ENCODE results near the gene MFGE8.
"Not testable (repeated sequence)": the region's sequence is repeated elsewhere in the genome, so short reads cannot be mapped to it uniquely, and the experiment has no call there.

The MFGE8 gene

GRCh38 chr15:88913017-88913849, at the start of gene MFGE8:
MFGE8 (minus strand) TSS chr15:88913379; CDS start chr15:88913319, 60 bp downstream.
- DNase-seq: no peak

- no peak for DNase-seq
Measured at GRCh38 chr15:88959445-88959844, 46.3 kb upstream of the MFGE8 start.

GRCh38 chr15:88956906-88957305, 43.7 kb upstream of the MFGE8 start:
- DNase-seq: no peak

GRCh38 chr15:88956263-88956662, 43.1 kb upstream of the MFGE8 start:
- no peak for DNase-seq

- no peak for DNase-seq
Measured at GRCh38 chr15:88954431-88955277, 41.5 kb upstream of the MFGE8 start.

GRCh38 chr15:88950600-88951160, 37.5 kb upstream of the MFGE8 start:
- DNase-seq: no peak

GRCh38 chr15:88949734-88950400, 36.7 kb upstream of the MFGE8 start:
- no peak for DNase-seq

- no peak for DNase-seq
Measured at GRCh38 chr15:88940110-88940675, 27.0 kb upstream of the MFGE8 start.

- DNase-seq: no peak
Measured at GRCh38 chr15:88939486-88939806, 26.3 kb upstream of the MFGE8 start.

- no peak for DNase-seq
Measured at GRCh38 chr15:88938802-88939485, 25.8 kb upstream of the MFGE8 start.

- DNase-seq: not testable (repeated sequence)
Measured at GRCh38 chr15:88934449-88934848, 21.3 kb upstream of the MFGE8 start.

GRCh38 chr15:88932875-88933330, 19.7 kb upstream of the MFGE8 start:
- no peak for DNase-seq

- DNase-seq: no peak
Measured at GRCh38 chr15:88932271-88932874, 19.2 kb upstream of the MFGE8 start.

GRCh38 chr15:88930579-88930978, 17.4 kb upstream of the MFGE8 start:
- no peak for DNase-seq

- not testable (repeated sequence) for DNase-seq
Measured at GRCh38 chr15:88929358-88930098, 16.3 kb upstream of the MFGE8 start.

- DNase-seq: not testable (repeated sequence)
Measured at GRCh38 chr15:88928192-88928591, 15.0 kb upstream of the MFGE8 start.

GRCh38 chr15:88925648-88926047, 12.5 kb upstream of the MFGE8 start:
- DNase-seq: not testable (repeated sequence)

GRCh38 chr15:88920892-88921435, 7.8 kb upstream of the MFGE8 start:
- DNase-seq: not testable (repeated sequence)

GRCh38 chr15:88920186-88920891, 7.2 kb upstream of the MFGE8 start:
- DNase-seq: no peak

GRCh38 chr15:88918738-88919137, 5.6 kb upstream of the MFGE8 start:
- no peak for DNase-seq
